T-helper 2 cell (primary cell): ENCODE data around the gene RPL10.

Experiments
- DNase-seq, 5 experiments: peaks; one replicate each; pipeline versions ENCODE4 v3.0.0 to v3.0.0-alpha.2; 2012 to 2022

RPL10 gene

DNA sequence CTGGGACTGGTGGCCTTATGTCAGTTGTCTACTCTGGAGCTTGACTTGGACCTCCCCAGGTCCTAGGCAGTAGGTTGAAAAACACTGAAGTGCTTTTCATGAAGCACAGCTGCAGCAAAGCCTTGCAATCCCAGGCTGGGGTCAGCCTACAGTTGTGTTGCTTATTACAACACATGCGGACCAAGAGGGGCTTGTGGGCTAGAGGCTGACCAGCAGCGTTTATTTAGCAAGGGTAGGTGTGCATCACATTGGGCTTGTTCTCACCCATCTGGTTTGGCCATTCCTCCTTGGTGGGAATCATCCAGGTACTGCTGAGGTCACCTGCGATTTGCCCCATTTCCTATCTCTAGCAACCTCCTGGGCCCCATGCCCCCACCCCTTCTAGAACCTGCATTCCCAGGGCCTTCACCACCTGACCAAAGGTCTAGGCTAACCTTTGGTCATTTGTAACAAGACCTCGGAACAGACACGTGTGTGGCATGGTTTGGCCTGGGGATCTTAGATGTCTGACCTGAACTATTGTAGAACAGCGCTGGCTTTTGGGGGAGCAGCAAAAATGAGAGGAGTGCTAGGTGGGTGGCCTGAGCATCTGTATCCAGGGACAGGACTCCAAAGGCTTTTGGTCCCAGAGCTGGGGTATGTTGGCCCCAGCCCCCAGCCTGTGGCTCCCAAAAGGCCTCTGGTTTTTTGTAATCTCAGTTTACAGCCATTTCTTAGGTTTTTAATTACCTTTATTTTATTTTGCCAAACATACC lies 3.0 kb downstream of the RPL10 start:
- DNase-seq: peak in 2 of 5 experiments; percentile 10 to 18

DNA sequence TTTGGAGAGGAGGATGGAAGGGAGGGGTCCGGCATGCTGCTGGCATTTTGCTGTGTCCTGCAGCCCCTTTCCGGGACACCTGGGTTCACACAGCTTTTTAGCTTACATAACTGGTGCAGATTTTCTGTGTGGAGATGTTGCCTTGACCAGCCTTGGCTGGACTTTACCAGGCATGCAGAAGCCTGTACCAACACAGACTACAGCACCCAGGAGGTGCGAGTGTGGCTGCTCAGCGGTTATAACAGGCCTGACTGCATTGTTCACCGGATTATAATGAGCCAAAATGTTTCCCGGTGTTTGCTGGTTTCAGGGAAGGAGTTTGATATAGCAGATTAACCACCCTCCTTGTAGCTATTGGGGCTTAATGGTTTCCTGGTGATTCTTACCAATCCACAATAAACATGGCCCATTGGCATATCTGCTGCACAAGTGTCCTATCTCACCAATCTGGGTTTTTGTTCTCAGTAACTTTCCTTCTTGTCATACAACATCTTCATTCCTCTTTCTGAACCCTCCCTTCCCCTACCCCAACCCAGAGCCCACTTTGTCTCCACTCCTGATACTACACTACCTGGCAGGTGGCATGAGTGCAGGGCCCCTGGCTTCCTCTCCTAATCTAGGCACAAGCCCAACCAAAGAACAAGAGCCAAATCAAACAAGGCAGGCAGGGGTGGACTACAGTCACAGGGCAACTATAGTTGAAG lies 3.9 kb downstream of the RPL10 start:
- no peak for DNase-seq

DNA sequence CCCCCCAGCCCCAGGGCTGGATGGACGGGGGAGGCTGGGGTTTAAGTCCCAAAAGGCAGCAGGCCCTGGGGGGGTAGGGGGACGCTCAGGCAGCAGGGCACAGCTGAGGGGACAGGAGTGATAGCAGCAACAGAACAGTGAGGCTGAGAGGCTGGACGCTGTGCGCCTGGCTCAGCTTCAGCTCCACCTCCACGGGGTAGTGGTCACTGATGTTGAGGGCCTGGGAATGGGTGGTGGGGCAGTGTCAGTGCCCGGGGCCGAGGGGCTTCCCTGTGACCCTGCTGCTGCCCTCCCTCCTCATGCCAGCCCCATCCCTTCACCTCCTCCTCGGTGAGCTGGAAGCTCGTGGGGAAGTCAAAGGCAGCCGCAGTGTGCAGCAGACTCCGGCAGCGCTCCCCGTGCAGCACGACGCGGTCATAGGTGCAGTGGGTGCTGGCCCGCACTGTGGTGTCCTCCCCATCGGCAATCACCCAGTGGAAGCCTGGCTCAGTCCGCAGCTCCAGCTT lies 4.5 kb downstream of the RPL10 start:
- no peak for DNase-seq

DNA sequence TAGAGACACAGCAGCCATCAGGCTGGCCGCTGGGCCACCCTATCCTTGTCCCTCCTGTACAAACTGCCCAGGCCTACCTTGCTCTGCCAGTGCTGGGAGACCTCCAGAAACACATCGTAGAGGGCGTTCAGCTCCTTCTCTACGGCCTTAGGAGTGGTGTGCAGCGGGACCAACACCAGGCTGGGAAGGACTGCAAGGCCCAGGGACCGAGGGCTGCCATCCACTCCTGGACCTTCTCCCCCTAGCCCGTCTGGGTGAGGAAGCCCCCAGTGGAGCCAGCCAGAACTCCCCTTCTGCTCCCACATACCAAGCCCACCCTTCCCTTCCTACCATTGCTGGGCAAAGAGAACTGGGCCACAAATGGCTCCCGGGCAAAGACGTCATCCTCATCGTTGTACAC lies 5.0 kb downstream of the RPL10 start:
- DNase-seq: no peak

DNA sequence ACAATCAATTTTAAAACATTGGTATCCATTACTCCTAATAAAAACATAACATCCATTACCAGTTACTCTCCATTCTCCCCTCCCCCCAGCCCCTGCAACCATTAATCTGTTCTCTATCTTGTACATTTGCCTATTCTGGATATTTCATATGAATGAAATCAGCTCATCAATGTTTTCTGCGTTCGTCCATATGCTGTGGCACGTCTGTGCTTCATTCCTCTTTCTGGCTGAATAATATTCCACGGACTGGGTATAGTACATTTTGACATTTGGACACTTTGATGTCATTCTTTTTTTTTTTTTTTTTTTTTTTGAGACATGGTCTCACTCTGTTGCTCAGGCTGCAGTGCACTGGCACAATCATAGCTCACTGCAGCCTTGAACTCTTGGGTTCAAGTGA lies 5.7 kb downstream of the RPL10 start:
- DNase-seq: no peak

DNA sequence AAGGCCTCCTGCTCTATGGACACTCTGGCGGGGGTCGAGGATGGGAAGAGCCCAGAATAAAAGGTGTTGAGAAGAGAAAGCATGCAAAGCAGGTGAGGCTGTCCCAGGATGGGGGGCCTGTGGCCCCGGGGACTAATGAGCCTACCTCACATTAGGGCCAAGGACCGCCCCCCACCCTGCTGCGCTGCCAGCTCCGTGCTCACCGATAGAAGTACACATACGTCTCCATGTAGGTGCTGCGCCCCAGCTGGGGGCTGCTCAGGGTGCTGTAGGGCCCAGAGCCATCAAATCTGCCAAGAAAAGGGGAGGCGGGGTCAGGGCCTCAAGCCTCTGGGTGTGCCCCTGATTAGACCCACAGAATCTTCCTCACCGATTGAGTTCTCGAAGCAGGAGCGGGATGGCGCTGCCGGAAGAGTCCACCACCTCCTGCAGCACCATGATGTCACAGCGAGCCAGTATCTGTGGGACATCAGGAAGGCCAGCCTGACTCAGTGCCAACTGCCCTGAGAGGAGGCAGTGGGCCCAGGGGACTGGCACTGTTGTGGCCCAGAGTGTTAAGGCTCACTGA lies 6.5 kb downstream of the RPL10 start:
- no peak for DNase-seq

DNA sequence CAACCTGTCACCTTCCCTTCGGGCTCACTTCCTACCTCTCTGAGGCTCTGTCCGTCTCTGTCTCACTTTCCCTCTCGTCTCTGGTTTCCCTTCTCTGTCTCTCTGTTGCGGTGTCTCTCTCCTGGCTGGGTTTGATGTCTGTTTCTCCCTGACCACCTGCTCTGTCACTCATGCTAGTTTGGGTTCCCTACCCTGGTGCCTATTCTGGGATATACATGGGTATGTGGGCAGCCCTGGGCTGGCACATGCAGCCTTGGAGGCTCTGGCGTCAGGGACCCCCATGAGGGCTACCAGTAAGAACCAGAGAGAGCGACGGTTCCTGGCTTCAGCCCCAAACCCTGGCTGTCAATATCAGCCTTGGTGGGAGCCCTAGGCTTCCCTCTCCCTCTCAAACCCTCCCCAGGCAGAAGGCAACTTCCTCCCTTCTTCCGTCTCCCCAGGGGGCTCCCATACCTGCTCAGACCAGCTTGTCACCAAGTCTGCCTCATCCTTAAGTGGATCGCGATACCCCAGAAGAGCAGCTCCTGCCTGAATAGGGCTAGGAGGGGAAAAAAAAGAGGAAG lies 10.6 kb downstream of the RPL10 start:
- no peak for DNase-seq

DNA sequence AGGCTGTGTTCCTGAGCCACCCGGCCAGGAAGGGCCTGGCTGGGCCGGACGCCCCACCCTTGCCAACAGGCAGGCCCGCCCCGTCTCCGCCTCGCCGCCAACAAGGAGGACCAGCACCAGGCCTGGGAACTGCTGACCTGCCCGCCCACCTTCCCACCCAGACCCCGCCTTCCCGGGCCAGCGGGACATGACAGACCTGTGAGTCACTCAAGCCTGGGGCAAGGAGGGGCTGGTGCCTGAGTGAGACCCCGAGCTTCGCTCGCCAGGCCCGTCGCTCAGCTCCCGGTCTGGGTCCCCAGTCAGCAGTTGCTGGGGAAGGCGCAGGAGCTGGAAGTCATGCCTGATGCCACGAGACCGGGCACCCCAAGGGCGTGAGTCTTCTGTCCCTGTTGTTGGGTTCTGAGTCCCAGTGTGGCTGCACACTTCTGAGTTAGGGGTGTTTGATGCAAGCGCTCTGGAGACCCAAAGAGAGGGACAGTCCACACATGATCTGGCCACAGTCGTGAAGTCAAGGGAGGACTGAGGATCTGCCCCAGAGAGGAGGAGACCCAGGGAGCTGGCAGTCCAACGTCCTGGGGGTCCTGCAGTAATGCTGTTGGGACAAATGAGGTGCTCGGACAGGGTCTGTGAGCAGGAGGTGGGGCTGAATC lies 11.2 kb downstream of the RPL10 start, which contains the start of gene DNASE1L1:
DNASE1L1 (minus strand) TSS at position 33 of the 650 bp plus-strand sequence. CDS start 3,686 bp downstream, outside the sequence.
- DNase-seq: no peak

DNA sequence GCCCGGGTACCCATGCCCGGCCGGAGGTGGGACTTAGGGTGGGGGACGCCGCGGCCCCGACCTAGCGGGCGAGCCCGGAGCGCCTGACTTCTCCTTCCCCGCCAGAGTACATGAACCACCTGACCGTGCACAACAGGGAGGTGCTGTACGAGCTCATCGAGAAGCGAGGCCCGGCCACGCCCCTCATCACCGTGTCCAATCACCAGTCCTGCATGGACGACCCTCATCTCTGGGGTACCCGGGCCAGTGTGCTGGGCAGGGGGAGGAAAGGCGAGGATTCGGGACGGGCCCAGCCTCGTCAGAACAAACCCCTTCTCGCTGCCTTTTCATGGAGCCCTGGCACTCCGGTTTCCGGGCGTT lies 13.8 kb downstream of the RPL10 start:
- peak in 4 of 5 experiments; percentile 22 to 78 (median 40) for DNase-seq

DNA sequence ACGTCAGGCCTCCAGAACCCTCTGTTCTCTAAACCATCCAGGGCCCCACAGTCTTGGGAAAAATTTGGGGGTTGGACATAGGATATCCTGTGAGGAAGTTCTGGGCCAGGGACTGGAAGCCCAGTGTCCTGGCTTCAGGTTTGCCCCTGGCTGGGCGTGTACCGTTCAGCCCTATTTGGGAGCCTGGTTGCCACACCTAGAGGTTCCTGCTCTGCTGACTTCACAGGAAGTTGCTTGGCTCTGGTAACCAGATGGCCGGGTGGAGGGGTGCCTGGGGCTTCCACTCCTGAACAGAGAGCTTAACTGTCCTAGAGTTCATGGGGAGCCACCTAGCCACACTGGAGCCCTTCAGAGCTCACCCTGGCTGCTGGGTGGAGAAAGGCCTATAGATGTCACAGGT lies 14.3 kb downstream of the RPL10 start:
- DNase-seq: peak in 2 of 5 experiments; percentile 32 to 72

DNA sequence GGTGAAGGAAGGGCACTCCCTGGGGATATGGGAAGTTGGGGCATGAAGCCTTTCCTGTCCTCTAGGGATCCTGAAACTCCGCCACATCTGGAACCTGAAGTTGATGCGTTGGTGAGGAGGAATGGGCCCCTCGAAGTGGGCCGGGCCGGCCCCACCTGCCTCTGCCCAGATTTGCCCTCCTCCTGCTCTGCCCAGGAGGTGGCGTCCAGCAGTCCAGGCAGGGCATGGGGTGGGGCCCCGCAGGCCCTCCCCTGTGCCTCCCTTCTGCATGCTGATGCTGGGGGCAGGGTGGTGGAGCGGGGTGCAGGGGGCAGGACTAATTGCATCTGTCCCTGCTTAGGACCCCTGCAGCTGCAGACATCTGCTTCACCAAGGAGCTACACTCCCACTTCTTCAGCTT lies 15.0 kb downstream of the RPL10 start:
- no peak for DNase-seq

DNA sequence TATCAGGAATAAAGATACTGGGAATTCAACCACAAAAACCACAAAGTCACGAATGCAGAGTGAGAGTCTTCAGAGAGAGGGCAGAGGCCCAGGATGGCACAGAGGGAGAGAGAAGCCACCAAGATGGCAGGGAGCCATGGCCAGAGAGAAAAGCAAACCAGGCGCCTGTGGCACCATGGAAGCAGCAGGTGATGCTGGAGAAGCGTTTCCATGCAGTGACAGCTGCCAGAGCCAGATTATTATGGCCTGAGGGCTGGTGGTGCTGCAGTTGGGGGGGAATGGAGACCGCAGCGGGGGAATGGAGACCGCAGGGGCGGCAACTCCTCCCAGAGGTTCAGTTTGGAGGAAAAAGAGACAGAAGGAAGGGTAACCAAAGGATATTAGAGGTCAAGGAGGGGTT lies 19.0 kb downstream of the RPL10 start:
- DNase-seq: no peak

DNA sequence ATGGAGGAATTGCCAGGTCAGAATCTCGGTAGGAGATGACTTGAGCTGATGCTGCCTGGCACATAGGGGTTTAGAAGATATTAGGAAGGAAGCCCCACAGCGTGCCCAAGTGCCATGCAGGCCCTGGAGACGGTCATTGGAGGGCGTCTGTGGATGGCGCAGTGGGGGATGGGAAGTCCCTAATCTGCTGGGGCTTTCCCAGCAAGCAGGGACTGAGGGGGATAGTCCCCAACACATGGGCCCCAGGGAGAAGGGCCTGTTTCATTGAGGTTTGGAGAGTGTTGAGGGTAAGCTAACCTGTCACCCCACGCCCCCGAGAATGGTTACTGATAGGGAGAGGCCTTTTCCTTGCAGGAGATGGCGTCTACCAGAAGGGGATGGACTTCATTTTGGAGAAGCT lies 21.0 kb downstream of the RPL10 start:
- DNase-seq: no peak

DNA sequence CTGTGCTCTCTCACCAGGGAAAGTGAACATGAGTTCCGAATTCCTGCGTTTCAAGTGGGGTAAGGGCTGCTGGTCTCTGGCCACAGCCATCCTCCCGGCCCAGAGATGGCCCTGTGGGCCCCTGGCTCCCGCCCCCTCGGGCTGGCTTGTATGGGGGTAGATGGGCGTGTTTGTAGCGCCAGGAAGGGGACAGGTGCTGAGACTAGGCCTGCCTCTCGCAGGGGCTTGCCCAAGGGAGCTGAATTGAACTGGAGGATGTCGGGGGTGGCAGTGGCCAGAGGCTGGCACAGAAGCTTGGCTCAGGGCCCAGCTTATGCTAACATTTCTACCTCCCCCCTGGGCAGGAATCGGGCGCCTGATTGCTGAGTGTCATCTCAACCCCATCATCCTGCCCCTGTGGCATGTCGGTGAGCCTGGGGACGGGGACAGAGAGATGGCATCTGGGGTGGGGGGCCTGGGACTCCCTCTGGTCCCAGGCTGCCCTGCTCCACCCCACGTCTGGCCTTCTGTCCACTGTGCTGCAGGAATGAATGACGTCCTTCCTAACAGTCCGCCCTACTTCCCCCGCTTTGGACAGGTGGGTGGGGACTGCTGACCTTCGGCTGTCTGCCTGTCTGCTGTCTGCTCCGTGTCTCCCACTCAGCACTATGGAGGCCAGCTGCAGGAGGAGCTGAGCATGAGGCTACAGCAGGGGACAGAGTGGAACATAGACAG lies 21.7 kb downstream of the RPL10 start:
- no peak for DNase-seq

DNA sequence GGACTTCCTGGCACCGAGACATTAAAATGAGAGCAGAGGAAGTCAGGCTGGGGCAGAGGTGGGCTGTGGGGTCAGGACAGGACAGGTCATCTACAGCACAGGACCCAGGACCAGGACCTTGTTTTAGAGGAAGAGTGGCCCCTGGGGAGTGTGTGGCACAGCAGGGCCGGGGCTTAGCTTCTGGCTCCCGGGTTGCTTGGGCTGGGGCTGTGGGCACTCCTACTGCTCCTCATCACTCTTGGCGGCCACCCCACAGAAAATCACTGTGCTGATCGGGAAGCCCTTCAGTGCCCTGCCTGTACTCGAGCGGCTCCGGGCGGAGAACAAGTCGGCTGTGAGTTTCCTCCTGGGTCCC lies 22.2 kb downstream of the RPL10 start:
- no peak for DNase-seq

DNA sequence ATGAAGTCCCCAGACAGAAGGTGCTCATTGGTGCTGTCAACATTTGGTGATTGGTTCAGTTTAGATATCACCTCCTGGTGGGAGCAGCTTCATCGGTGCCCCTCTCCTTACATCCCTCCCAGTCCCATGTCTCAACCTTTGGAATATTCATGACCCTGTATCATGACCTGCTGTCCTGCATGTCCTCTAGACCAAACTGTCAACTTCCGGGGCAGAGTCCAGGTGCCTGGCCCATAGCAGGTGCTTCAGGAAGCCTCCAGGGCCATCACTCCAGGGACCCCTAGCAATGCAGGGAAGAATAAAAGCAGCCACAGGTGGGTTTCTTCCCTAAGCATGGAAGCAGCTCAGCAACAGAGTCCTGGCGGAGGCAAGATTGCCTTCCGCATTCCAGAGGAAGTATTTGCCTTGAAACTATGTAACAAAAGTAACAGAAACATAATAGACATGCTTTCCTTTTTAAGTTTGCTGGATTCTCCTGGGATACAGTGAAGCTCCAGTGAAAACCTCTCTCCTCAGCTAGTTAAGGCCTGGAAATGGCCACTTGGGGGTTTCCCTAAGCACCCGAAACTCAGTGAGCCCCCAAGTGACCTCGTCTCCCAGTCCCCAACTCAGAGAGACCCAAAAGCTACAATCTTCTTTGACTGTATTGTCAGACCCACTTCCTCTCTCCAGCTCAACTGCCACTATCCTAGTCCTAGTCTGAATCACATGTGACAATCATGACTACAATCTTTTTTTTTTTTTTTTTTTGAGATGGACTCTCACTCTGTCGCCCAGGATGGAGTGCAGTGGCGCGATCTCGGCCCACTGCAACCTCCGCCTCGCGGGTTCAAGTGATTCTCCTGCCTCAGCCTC lies 29.0 kb downstream of the RPL10 start:
- DNase-seq: peak in 1 of 5 experiments; percentile 24

DNA sequence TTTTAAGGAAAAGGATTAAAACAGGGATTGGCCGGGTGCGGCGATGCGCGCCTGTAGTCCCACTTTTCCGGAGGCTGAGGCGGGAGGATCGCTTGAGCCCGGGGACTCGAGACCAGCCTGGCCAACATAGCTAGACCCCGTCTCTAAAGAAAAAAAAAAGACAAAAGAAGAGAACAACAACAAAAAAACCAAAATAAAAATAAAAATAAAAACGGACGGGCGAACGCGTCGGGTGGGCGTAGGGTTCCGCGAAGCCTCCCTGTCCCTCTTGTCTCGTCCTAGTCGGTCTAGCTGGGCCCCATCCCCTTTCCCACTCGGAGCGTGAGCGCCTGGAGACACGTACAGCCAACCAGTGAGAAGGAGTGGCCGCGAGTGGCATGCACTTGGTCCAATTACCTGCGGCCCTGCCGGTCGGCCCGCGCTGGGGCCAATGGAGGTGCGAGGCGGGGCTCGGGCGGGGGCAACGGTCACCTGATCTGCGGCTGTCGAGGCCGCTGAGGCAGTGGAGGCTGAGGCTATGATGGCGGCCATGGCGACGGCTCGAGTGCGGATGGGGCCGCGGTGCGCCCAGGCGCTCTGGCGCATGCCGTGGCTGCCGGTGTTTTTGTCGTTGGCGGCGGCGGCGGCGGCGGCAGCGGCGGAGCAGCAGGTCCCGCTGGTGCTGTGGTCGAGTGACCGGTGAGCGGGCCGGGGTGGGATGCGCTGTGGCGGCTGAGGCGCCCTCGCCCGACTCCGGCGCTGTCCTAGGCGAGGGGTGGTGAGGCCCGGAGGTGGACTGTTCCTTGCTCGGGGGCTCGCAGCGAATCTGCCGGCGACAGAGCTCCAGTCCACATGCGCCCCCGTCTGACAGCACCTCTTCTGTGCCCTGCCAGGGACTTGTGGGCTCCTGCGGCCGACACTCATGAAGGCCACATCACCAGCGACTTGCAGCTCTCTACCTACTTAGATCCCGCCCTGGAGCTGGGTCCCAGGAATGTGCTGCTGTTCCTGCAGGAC lies 30.3 kb downstream of the RPL10 start, which contains the start of gene ATP6AP1:
ATP6AP1 (plus strand) TSS at position 502 of the 996 bp plus-strand sequence; CDS start at position 518, 16 bp downstream.
- DNase-seq: peak; percentile 66 to 96 (median 84)

DNA sequence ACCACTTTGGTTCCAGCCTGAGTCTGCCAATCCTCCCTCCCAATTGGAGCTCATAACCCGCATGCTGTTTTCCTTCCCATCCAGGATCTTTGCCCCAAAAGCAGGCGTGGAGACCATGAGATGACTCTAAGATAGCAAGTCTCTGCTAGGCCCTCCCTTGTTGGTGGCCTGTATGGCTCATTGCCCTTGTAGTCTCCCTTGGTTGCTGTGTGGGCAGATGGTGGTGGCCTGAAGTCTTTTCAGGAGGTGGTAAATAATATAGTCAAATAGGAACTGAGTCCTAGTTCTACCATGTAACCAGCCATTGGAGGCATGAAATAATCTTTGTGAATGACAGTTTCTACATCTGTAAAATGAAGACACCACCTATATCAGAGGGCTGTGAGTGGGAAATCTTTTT lies 31.5 kb downstream of the RPL10 start:
- DNase-seq: no peak

DNA sequence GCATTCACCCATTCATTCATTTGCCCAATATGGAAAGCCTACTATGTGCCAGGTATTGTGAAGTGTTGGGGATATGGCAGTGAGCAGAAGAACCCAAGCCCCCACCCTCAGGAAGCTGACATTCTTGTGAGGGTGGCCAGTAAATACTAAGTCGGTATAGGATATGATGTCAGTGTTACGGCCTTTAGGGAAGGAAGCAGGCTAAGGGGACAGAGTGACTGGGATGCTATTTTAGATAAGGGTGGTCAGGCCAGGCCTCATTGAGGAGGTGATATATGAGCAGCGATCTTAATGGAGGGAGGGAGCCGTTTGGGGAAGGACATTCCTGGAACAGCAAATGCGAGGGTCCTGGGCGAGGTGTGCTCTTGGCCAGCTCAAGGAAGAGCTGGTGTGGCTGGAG lies 32.3 kb downstream of the RPL10 start:
- DNase-seq: no peak

DNA sequence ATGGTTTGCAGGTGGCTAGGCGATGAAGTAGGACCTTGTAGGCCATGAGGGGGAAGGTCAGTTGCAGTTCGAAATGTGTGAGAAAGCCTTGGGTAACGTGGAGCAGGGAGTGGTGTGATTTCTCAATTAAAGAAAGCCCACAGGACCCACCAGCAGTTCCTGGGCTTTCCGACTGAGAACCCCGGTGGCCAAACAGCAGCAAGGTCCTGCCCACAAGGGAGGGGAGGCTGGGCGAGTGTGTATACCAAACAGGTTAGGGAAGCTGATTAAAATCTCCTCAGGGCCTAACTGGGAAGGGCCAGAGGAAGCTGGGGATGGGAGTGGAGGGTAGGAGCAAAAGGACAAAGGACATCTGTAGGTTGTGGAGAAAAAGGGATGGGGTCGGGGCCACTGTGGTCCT lies 32.7 kb downstream of the RPL10 start:
- DNase-seq: no peak
